Prostate gland (tissue), 2 donors: ENCODE results near the gene RHBDF2. TPM values are rescaled to one million over a fixed set of nuclear protein-coding genes. Genes with fewer than 3 reads are reported as not detected.

ENCODE experiments used
- DNase-seq: peaks from one replicate; pipeline ENCODE4 v3.0.0-alpha.2; 2019; ENCODE audit warnings: low spot score
- H3K27ac ChIP-seq, 2 donors: fragments of 200-600 bp; sonication (generic); 2 replicates each; pipeline ENCODE4 v1.5.1; 2017 to 2019
- H3K27me3 ChIP-seq: fragments of 200-600 bp; sonication (generic); replicated peaks from 2 replicates; pipeline ENCODE4 v1.5.1; 2019; ENCODE audit not compliant: insufficient read depth
- H3K36me3 ChIP-seq, 2 donors: fragments of 200-600 bp; sonication (generic); 1 replicate in 1 of 2; 2 replicates in 1 of 2; pipeline versions ENCODE4 v1.5.1 to v1.8.1; 2017 to 2019
- H3K4me1 ChIP-seq: fragments of 200-600 bp; sonication (generic); replicated peaks from 2 replicates; pipeline ENCODE4 v1.5.1; 2019
- H3K4me3 ChIP-seq, 2 donors: fragments of 200-600 bp; sonication (generic); 2 replicates each; pipeline ENCODE4 v1.5.1; 2017 to 2019
- H3K9me3 ChIP-seq: fragments of 200-600 bp; sonication (generic); 2 replicates; pipeline ENCODE4 v1.5.1; 2017
- CTCF ChIP-seq, 4 experiments: fragments of 200-600 bp in 2 of 4; fragments of 450-650 bp in 2 of 4; sonication (generic) in 2 of 4; IDR thresholded peaks; 1 replicate in 3 of 4; 2 replicates in 1 of 4; pipeline ENCODE4 v1.5.1; 2016 to 2019; ENCODE audit warnings: antibody characterized with exemption in 4 of 4, mild to moderate bottlenecking in 2 of 4, moderate library complexity in 2 of 4
- POLR2A ChIP-seq: fragments of 450-650 bp; IDR thresholded peaks from one replicate; pipeline ENCODE4 v1.6.1; 2016; ENCODE audit warnings: antibody characterized with exemption, mild to moderate bottlenecking
- POLR2AphosphoS5 ChIP-seq: sonication (generic); formaldehyde crosslinking; IDR thresholded peaks from one replicate; pipeline ENCODE4 v1.6.1; 2017; ENCODE audit warnings: antibody characterized with exemption
- WGBS: methylation state at CpG from one replicate; pipeline ENCODE4 v1.1.5; 2018; 5-methylcytosine and 5-hydroxymethylcytosine counted together
- intact Hi-C: fragments of 100-400 bp; cut with DNase I; formaldehyde crosslinking; loops from one replicate; pipeline ENCODE4 v1.14.2; 2022
- total RNA-seq, 2 donors: library from RNA; depleted of rRNA; stranded (reverse); fragments of >200 nt; gene quantifications; one replicate each; pipeline ENCODE4 v1.1.0, GENCODE V29; 2016

Gene RHBDF2
- total RNA-seq, 2 donors from 2014 or later, result 29.9 to 31.1 TPM

DNA sequence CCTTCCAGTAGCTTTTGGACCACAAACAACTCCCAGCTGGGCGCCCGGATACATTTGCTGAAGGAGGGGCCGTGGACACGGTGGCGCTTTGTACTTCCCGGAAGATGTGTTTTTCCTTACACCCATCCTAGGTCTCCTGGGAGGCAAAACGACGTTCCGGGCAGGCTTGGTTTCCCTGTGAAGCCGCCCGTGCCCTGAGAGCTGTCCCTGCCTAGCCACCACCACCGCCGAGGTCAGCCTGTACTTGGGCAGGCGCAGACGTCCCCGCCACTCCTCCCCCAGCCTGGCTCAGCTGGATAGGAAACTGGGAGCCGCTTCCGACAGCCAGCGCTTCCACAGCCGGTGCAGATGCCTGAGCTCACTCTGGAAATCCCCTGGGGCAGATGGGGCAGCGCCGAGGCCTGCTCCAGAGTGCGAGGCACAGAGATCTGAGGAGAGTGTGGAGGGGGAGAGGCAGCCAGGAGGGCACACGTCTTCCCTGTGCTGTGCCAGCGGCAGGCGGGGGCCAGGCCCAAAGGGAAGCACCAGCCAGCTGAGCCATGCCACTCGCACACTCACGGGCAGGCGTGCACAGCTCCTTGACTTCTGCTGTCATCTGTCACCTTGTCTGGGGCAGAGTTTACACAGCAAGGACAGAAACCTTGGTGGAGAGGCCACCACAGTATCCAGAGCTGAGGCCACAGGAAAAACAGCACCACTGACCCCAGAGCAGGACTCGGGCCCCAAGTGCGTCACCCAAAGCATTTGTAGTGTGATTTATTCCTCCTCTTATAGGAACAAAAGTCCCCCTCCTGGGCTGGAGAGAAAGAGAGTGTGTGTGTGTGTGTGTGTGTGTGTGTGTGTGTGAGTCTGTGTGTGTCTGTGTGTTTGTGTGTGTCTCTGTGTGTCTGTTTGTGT is 3.0 kb downstream of the RHBDF2 start:
- no peak overlapping the region for H3K4me3 ChIP-seq
- intact Hi-C loops, result no loop called here
- WGBS, result 15% methylated on average over 28 of the region's 31 CpGs
- H3K36me3 ChIP-seq, result no peaks in the 10 kb centered on the region
- H3K9me3 ChIP-seq, result no peaks in the 10 kb centered on the region
- DNase-seq, result peak; percentile 70
- no peaks in the 10 kb centered on the region for H3K27me3 ChIP-seq
- peak overlapping the region; percentile 31 to 64 for H3K27ac ChIP-seq
- TF ChIP-seq POLR2A, result peak; percentile 21
- peak; percentile 54 for TF ChIP-seq POLR2AphosphoS5
- TF ChIP-seq CTCF (IDR thresholded peaks at IDR 0.05), result no peak
- peaks cover 13% of the 10 kb centered on the region for H3K4me1 ChIP-seq

DNA sequence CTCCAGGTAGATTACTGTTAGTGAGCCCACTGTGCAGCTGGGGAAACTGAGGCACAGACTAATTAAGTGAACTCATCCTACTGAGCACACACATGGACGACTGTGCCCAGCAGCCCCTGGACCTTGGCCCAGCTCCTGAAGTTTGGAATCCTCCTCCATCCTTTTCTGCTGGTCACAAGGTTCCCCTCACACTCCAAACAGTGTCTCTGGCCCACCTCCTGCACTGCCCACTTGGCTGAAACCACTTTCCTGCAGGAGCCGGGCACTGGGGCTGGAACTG is 3.6 kb downstream of the RHBDF2 start:
- H3K36me3 ChIP-seq, result no peaks in the 10 kb centered on the region
- intact Hi-C loops, result no loop called here
- H3K9me3 ChIP-seq, result no peaks in the 10 kb centered on the region
- no peak overlapping the region for H3K4me3 ChIP-seq
- peak overlapping the region; percentile 31 to 64 for H3K27ac ChIP-seq
- TF ChIP-seq CTCF (IDR thresholded peaks at IDR 0.05) (no peak), POLR2A (no peak), POLR2AphosphoS5 (no peak)
- peaks cover 13% of the 10 kb centered on the region for H3K4me1 ChIP-seq
- no peaks in the 10 kb centered on the region for H3K27me3 ChIP-seq
- WGBS, result 35% methylated on average over 2 of the region's 2 CpGs
- DNase-seq, result no peak

GRCh38 chr17:76496464-76496863 is 4.8 kb downstream of the RHBDF2 start:
- no peak for TF ChIP-seq CTCF (IDR thresholded peaks at IDR 0.05)
- TF ChIP-seq POLR2AphosphoS5, result no peak
- TF ChIP-seq POLR2A, result no peak
- peaks cover 13% of the 10 kb centered on the region for H3K4me1 ChIP-seq
- DNase-seq, result no peak
- intact Hi-C loops, result no loop called here
- 88% methylated on average over 6 of the region's 6 CpGs for WGBS
- no peaks in the 10 kb centered on the region for H3K36me3 ChIP-seq
- H3K4me3 ChIP-seq, result no peak overlapping the region
- no peaks in the 10 kb centered on the region for H3K9me3 ChIP-seq
- no peaks in the 10 kb centered on the region for H3K27me3 ChIP-seq
- H3K27ac ChIP-seq, result no peak overlapping the region

DNA sequence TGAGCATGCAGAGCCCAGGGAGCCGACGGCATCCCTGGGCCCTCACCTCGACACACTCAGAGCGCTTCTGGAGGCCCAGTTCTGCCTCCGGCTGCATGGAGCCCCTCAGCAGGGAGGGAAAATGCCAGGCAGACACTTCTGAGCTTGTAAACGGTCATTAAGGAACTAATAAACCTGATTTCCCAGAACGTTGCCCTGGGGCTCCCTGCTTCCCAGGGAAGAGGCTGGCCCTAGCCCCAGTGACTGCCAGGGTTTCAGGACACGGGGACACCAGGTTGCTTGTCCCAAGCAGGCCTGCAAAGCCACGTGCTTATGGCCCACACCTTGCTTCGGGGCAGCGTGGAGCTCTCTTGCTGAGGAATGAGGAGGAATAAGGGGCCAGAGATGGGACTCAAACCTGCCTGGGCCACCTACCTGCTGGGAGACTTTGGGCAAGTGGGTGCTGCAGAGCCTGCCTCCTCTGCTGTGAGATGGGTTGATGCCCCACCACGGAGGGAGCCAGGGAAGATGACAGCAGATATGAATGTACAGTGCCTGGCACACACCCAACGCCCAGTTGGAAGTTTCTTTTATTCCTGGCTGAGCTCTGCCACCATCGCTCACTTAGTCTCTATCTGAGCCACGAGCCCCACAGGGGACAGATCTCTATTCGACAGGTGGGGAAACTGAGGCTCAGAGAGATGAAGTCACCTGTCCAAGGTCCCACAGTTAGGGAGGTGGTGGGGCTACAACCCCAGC is 5.4 kb downstream of the RHBDF2 start:
- Histone ChIP-seq H3K36me3 (no peaks in the 10 kb centered on the region), H3K4me3 (no peak overlapping the region), H3K4me1 (peaks cover 13% of the 10 kb centered on the region), H3K27me3 (no peaks in the 10 kb centered on the region), H3K9me3 (no peaks in the 10 kb centered on the region), H3K27ac (no peak overlapping the region)
- intact Hi-C loops, result no loop called here
- TF ChIP-seq CTCF (IDR thresholded peaks at IDR 0.05) (no peak), POLR2AphosphoS5 (no peak), POLR2A (no peak)
- no peak for DNase-seq
- WGBS, result 53% methylated on average over 16 of the region's 16 CpGs
